K562 (cell line): ENCODE data around the gene SLC22A12. TPM values are rescaled to one million over a fixed set of nuclear protein-coding genes. Genes with fewer than 3 reads are reported as not detected.

ENCODE experiments used
- ATAC-seq: fragments of 200-7000 bp; cut with Tn5 transposase; 3 replicates; pipeline ENCODE4 v1.9.1; 2020; ENCODE audit warnings: moderate library complexity
- BruUV-seq: library from RNA; stranded (reverse); fragments of 400-500 nt; replicated peaks from 2 replicates; lab custom pipeline; 2021; lab: Mats Ljungman, UMichigan
- CTCF ChIA-PET: fragments of 300-600 bp; formaldehyde crosslinking; extraction: SDS; loops from one replicate; lab custom pipeline; 2021; ENCODE audit warnings: low intra/inter-chr PET ratio; lab: Yijun Ruan, JAX
- POLR2A ChIA-PET: fragments of 300-600, 350-650 bp; sonication (Branson Sonifier 250); formaldehyde crosslinking; extraction: SDS; loops from one replicate; lab custom pipeline; 2021; ENCODE audit warnings: antibody characterized with exemption, inconsistent platforms; lab: Yijun Ruan, JAX
- DNase-seq, 4 experiments: peaks; one replicate each; pipeline versions ENCODE4 v3.0.0 to v3.0.0-alpha.2; 2011 to 2018; ENCODE audit warnings: low spot score in 3 of 4, mixed read lengths in 3 of 4; ENCODE audit errors: extremely low read depth in 1 of 4
- FAIRE-seq: peaks from 2 replicates; lab custom pipeline; 2011; peaks lifted over from hg19 to GRCh38; lab: Jason Lieb, UNC
- H2AFZ ChIP-seq: 2 replicates; pipeline ENCODE4 v1.6.0; 2011; ENCODE audit warnings: low read depth, low read length, control low read depth, inconsistent platforms
- H3K27ac ChIP-seq: fragments of 200-600 bp; 3 replicates; pipeline ENCODE4 v1.8.0; 2011; ENCODE audit warnings: low read depth, mild to moderate bottlenecking, control low read depth, inconsistent platforms, low read length, moderate library complexity, mixed read lengths; ENCODE audit errors: extremely low read depth
- H3K27me3 ChIP-seq, 2 experiments: fragments of 300-600 bp in 1 of 2; 2 replicates in 1 of 2; 3 replicates in 1 of 2; pipeline versions ENCODE4 v1.6.0 to v1.8.0; 2011; ENCODE audit warnings: inconsistent platforms in 2 of 2, low read length in 2 of 2, mild to moderate bottlenecking in 1 of 2, mixed read lengths in 1 of 2, moderate library complexity in 1 of 2; ENCODE audit not compliant: control insufficient read depth in 2 of 2, insufficient read depth in 2 of 2
- H3K36me3 ChIP-seq: fragments of 300-600 bp; 3 replicates; pipeline ENCODE4 v1.8.0; 2011; ENCODE audit warnings: mild to moderate bottlenecking, low read length, inconsistent platforms; ENCODE audit not compliant: control insufficient read depth, insufficient read depth
- H3K4me1 ChIP-seq, 2 experiments: fragments of 200-600 bp in 1 of 2; replicated peaks in 1 of 2; 2 replicates in 1 of 2; 3 replicates in 1 of 2; pipeline versions ENCODE4 v1.5.1 to v1.8.0; 2011; ENCODE audit warnings: inconsistent platforms in 2 of 2, low read length in 2 of 2, mild to moderate bottlenecking in 1 of 2, mixed read lengths in 1 of 2, moderate library complexity in 1 of 2; ENCODE audit not compliant: control insufficient read depth in 2 of 2, insufficient read depth in 2 of 2
- H3K4me2 ChIP-seq: 2 replicates; pipeline ENCODE4 v1.6.1; 2011; ENCODE audit warnings: low read length, control low read depth, inconsistent platforms, mixed read lengths; ENCODE audit not compliant: insufficient read depth
- H3K4me3 ChIP-seq: fragments of 200-600 bp; sonication (generic), shearing (Covaris generic); 2 replicates; pipeline ENCODE4 v1.5.1; 2016; ENCODE audit warnings: control low read depth, inconsistent platforms
- H3K79me2 ChIP-seq: fragments of 200-600 bp; 3 replicates; pipeline ENCODE4 v1.8.0; 2011; ENCODE audit warnings: low read length, inconsistent platforms; ENCODE audit not compliant: control insufficient read depth, insufficient read depth
- H3K9ac ChIP-seq, 2 experiments: 2 replicates each; pipeline versions ENCODE4 v1.6.0 to v1.6.1; 2011; ENCODE audit warnings: low read depth in 2 of 2, low read length in 2 of 2, control low read depth in 1 of 2, inconsistent platforms in 1 of 2, mild to moderate bottlenecking in 1 of 2, mixed read lengths in 1 of 2; ENCODE audit not compliant: insufficient read depth in 1 of 2
- H3K9me1 ChIP-seq: one replicate; pipeline ENCODE4 v1.6.0; 2011; ENCODE audit warnings: inconsistent platforms, mild to moderate bottlenecking, low read length, moderate library complexity; ENCODE audit not compliant: control insufficient read depth, insufficient read depth
- H3K9me3 ChIP-seq: replicated peaks from 2 replicates; pipeline ENCODE4 v1.5.1; 2011; ENCODE audit warnings: low read depth, low read length, inconsistent platforms; ENCODE audit not compliant: control insufficient read depth, insufficient read depth
- H4K20me1 ChIP-seq: replicated peaks from 2 replicates; pipeline ENCODE4 v1.6.1; 2011; ENCODE audit warnings: low read length, inconsistent platforms, mixed read lengths; ENCODE audit not compliant: control insufficient read depth, insufficient read depth
- HSF4 ChIP-seq: fragments of 250-450 bp; sonication (Bioruptor Pico); IDR thresholded peaks from 2 replicates; pipeline ENCODE4 v2.1.2; 2022; ENCODE audit warnings: mild to moderate bottlenecking, moderate library complexity, borderline replicate concordance
- ZBTB7A ChIP-seq: IDR thresholded peaks from 2 replicates; pipeline ENCODE4 v1.6.1; 2011; ENCODE audit warnings: low read depth, mild to moderate bottlenecking, low read length, moderate library complexity, borderline replicate concordance; ENCODE audit not compliant: control insufficient read depth
- ZNF512 ChIP-seq: IDR thresholded peaks from 2 replicates; pipeline ENCODE4 v1.6.1; 2016; ENCODE audit warnings: missing genetic modification characterization, missing compliant biosample characterization
- WGBS: fragments of 100-300 bp; shearing (Covaris generic); methylation state at CpG from one replicate; pipeline ENCODE4 v1.1.6; 2016; ENCODE audit warnings: low coverage, mixed read lengths; ENCODE audit not compliant: insufficient coverage; ENCODE audit errors: missing lambda C conversion rate; 5-methylcytosine and 5-hydroxymethylcytosine counted together
- in situ Hi-C: fragments of 300-500 bp; cut with MboI; formaldehyde crosslinking; loops from 4 replicates; pipeline ENCODE4 v1.15.0; 2018; ENCODE audit warnings: inconsistent platforms, mixed read lengths
- intact Hi-C: fragments of 100-400 bp; cut with micrococcal nuclease; formaldehyde crosslinking; loops from 2 replicates; pipeline ENCODE4 v1.14.2; 2022
- polyA plus RNA-seq, 8 experiments: library from polyadenylated mRNA; depleted of rRNA in 4 of 8; stranded (reverse) in 5 of 8; unstranded in 3 of 8; fragments of >200 nt; fragmentation: Nextera tagmentation in 2 of 8; fragmentation: Illumina TruSeq in 1 of 8; extraction: Ambion mirVana in 2 of 8; extraction: Trizol in 1 of 8; gene quantifications; 2 replicates each; pipeline versions ENCODE4 v1.2.1 to v1.2.3, GENCODE V29; 2011 to 2014; ENCODE audit warnings: inconsistent platforms in 1 of 8, missing spikeins in 1 of 8
- total RNA-seq, 7 experiments: library from RNA; depleted of rRNA in 6 of 7; stranded (reverse); fragments of >200 nt in 6 of 7; fragmentation: Illumina TruSeq in 2 of 7; extraction: Trizol in 2 of 7; gene quantifications; 2 replicates each; pipeline versions ENCODE4 v1.2.1 to v1.2.3, GENCODE V29; 2011 to 2021; ENCODE audit warnings: low replicate concordance in 1 of 7
- TF ChIP-seq, protein P1 (sequence below): sonication (generic); formaldehyde crosslinking; IDR thresholded peaks from 2 replicates; pipeline ENCODE4 v1.8.0; 2022; ENCODE audit warnings: mild to moderate bottlenecking, missing genetic modification reagents, borderline replicate concordance

SLC22A12 gene
- total and polyA plus RNA-seq, 9 of the 15 experiments (the other 6 are each of a cell fraction or from before 2014, with no cell fraction given): not detected

- in situ Hi-C loops: no loop called here
- Histone ChIP-seq H3K27me3 (peaks cover 11 to 61% of the 10 kb centered on the region in 2 experiments), H3K9ac (no peak overlapping the region), H3K4me3 (no peak overlapping the region), H2AFZ (no peak overlapping the region), H3K9me3 (no peaks in the 10 kb centered on the region), H3K79me2 (no peaks in the 10 kb centered on the region), H3K36me3 (no peaks in the 10 kb centered on the region), H3K9me1 (no peaks in the 10 kb centered on the region), H3K4me2 (no peak overlapping the region), H3K27ac (no peak overlapping the region), H4K20me1 (peaks cover 5% of the 10 kb centered on the region), H3K4me1 (peaks cover 6 to 12% of the 10 kb centered on the region in 2 experiments; a peak in 4 of 5 replicates)
- no TSS peak for BruUV-seq
- TF ChIP-seq ZBTB7A (no peak), ZNF512 (tag) (no peak), HSF4 (CRISPR knock-in tag) (no peak)
- TF ChIP-seq, protein P1, sequence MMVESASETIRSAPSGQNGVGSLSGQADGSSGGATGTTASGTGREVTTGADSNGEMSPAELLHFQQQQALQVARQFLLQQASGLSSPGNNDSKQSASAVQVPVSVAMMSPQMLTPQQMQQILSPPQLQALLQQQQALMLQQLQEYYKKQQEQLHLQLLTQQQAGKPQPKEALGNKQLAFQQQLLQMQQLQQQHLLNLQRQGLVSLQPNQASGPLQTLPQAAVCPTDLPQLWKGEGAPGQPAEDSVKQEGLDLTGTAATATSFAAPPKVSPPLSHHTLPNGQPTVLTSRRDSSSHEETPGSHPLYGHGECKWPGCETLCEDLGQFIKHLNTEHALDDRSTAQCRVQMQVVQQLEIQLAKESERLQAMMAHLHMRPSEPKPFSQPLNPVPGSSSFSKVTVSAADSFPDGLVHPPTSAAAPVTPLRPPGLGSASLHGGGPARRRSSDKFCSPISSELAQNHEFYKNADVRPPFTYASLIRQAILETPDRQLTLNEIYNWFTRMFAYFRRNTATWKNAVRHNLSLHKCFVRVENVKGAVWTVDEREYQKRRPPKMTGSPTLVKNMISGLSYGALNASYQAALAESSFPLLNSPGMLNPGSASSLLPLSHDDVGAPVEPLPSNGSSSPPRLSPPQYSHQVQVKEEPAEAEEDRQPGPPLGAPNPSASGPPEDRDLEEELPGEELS: no peak
- no peak for DNase-seq
- FAIRE-seq: no peak
- CTCF ChIA-PET: no interaction called here
- no peak for ATAC-seq
- intact Hi-C loops: loop anchor here (2.0 kb wide), 1 partner anchor 17 kb away; no protein-coding TSS in a partner anchor
- POLR2A ChIA-PET: interaction anchor here (0.6 to 1.7 kb wide), 4 partner anchors 14 to 587 kb away, joined by 3 to 8 read pairs (median 3); no protein-coding TSS in a partner anchor
- WGBS: 0% methylated on average over 4 of the region's 4 CpGs
These were observed 40.7 kb downstream of the SLC22A12 start for GRCh38 chr11:64631675-64632074.
